ENCODE measurements around the gene MLEC.

Gene MLEC

DNA sequence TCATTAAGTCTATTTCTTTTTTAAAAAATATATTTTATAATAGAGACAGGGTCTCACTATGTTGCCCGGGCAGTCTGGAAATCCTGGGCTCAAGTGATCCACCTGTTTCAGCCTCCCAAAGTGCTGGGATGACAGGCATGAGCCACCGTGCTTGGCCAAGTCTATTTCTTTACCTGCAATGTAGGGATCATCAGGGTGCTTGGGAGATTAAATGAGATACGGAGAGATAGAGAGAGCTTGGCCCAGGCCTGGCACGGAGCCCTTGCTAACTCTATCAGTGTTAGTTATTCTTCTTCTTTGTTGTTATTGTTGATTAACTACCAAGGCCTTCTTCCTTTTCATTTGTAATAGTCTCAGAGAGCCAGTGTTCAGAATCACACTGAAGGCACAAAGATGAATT, 43.4 kb upstream of the MLEC start:
- H3K27ac ChIP-seq, result no peak overlapping the region
- DNase-seq (ENCODE audit: low spot score), result no peak
- no peak overlapping the region for H3K4me3 ChIP-seq
- TF ChIP-seq, protein P1, sequence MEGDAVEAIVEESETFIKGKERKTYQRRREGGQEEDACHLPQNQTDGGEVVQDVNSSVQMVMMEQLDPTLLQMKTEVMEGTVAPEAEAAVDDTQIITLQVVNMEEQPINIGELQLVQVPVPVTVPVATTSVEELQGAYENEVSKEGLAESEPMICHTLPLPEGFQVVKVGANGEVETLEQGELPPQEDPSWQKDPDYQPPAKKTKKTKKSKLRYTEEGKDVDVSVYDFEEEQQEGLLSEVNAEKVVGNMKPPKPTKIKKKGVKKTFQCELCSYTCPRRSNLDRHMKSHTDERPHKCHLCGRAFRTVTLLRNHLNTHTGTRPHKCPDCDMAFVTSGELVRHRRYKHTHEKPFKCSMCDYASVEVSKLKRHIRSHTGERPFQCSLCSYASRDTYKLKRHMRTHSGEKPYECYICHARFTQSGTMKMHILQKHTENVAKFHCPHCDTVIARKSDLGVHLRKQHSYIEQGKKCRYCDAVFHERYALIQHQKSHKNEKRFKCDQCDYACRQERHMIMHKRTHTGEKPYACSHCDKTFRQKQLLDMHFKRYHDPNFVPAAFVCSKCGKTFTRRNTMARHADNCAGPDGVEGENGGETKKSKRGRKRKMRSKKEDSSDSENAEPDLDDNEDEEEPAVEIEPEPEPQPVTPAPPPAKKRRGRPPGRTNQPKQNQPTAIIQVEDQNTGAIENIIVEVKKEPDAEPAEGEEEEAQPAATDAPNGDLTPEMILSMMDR (IDR thresholded peaks at IDR 0.05), result no peak

- TF ChIP-seq, protein P1 (IDR thresholded peaks at IDR 0.05), result no peak
- DNase-seq (ENCODE audit: low spot score), result no peak
- Histone ChIP-seq H3K27ac (no peak overlapping the region), H3K4me3 (no peak overlapping the region)
These were observed 40.9 kb upstream of the MLEC start for GRCh38 chr12:120646044-120646443.

DNA sequence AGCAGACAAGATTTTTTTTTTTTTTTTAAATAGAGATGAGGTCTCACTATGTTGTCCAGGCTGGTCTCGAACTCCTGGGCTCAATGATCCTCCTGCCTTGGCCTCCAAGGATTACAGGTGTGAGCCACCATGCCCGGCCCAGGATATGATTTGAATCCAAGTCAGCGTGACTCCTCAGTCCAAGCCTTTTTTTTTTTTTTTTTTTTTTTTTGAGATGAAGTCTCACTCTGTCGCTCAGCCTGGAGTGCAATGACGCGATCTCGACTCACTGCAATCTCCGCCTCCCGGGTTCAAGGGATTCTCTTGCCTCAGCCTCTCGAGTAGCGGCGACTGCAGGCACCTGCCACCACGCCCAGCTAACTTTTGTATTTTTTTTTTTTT, 39.6 kb upstream of the MLEC start:
- Histone ChIP-seq H3K27ac (no peak overlapping the region), H3K4me3 (no peak overlapping the region)
- no peak for DNase-seq (ENCODE audit: low spot score)
- TF ChIP-seq, protein P1 (IDR thresholded peaks at IDR 0.05), result no peak

GRCh38 chr12:120649442-120650232, 37.3 kb upstream of the MLEC start:
- no peak for DNase-seq (ENCODE audit: low spot score)
- Histone ChIP-seq H3K27ac (peak overlapping the region; percentile 72 to 94), H3K4me3 (peak overlapping the region; percentile 77)
- TF ChIP-seq, protein P1 (IDR thresholded peaks at IDR 0.05), result peak; percentile 11

GRCh38 chr12:120650233-120650690, 36.7 kb upstream of the MLEC start:
- TF ChIP-seq, protein P1 (IDR thresholded peaks at IDR 0.05), result no peak

DNA sequence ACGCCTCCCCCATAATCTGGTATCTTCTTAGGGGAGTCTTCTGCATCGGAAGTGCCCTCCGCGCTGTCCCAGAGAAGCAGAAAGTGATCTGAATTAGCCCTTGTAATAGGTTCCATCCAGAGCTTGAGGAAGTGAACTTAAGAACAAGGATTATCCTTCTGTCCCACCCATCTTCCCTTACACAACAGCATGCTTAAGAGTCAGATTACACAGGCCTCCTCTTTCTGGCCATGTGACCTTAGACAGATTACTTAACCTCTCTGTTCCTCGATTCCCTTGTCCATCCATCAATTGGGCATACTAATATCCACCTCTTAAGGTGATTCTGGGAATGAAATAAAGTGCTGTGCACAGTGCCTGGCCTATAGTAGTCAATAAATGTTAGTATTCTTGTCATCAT, 35.1 kb upstream of the MLEC start:
- peak overlapping the region; percentile 77 for H3K4me3 ChIP-seq
- no peak for DNase-seq (ENCODE audit: low spot score)
- TF ChIP-seq, protein P1 (IDR thresholded peaks at IDR 0.05), result no peak

More at GRCh38 chr12:120650233-120650690, 36.7 kb upstream of the MLEC start:
- Histone ChIP-seq H3K27ac (peak overlapping the region; percentile 72 to 94), H3K4me3 (peak overlapping the region; percentile 77)
- no peak for DNase-seq (ENCODE audit: low spot score)

More for the DNA sequence above, 35.1 kb upstream of the MLEC start:
- peak overlapping the region; percentile 72 to 94 for H3K27ac ChIP-seq

Measured in coronary artery (tissue), 2 donors.